Stimulated activated CD4-positive, alpha-beta T cell treated with anti-CD3 and anti-CD28 coated beads, Interleukin-2, amount 100 ng/mL, for 24 hours (primary cell): ENCODE measurements around the gene RASAL3.

Experiments
- DNase-seq, 2 donors: peaks; one replicate each; pipeline ENCODE4 v3.0.0-alpha.2; 2020

RASAL3 gene

GRCh38 chr19:15432629-15433518 lies 31.5 kb downstream of the RASAL3 start:
- DNase-seq: peak; percentile 93 to 95

- DNase-seq: peak; percentile 45 to 50
Measured at GRCh38 chr19:15432018-15432494, 32.3 kb downstream of the RASAL3 start.

GRCh38 chr19:15431396-15432017 lies 32.8 kb downstream of the RASAL3 start:
- no peak for DNase-seq

- no peak for DNase-seq
Measured at GRCh38 chr19:15430526-15431120, 33.7 kb downstream of the RASAL3 start.

GRCh38 chr19:15429825-15430467 lies 34.4 kb downstream of the RASAL3 start:
- no peak for DNase-seq

GRCh38 chr19:15428956-15429824 lies 35.2 kb downstream of the RASAL3 start:
- no peak for DNase-seq

- DNase-seq: no peak
Measured at GRCh38 chr19:15427991-15428471, 36.3 kb downstream of the RASAL3 start.

GRCh38 chr19:15427350-15427700 lies 37.0 kb downstream of the RASAL3 start:
- DNase-seq: no peak

- DNase-seq: no peak
Measured at GRCh38 chr19:15426485-15427349, 37.6 kb downstream of the RASAL3 start.

GRCh38 chr19:15425321-15425950 lies 38.9 kb downstream of the RASAL3 start:
- no peak for DNase-seq

GRCh38 chr19:15424692-15425272 lies 39.6 kb downstream of the RASAL3 start:
- no peak for DNase-seq

GRCh38 chr19:15424121-15424520 lies 40.2 kb downstream of the RASAL3 start:
- DNase-seq: no peak

GRCh38 chr19:15423130-15423529 lies 41.2 kb downstream of the RASAL3 start:
- DNase-seq: no peak

- no peak for DNase-seq
Measured at GRCh38 chr19:15422296-15423075, 41.9 kb downstream of the RASAL3 start.

GRCh38 chr19:15421721-15422260 lies 42.6 kb downstream of the RASAL3 start:
- DNase-seq: no peak

GRCh38 chr19:15421136-15421695 lies 43.1 kb downstream of the RASAL3 start:
- DNase-seq: no peak

- DNase-seq: no peak
Measured at GRCh38 chr19:15419413-15420025, 44.8 kb downstream of the RASAL3 start.
